Stimulated activated CD8-positive, alpha-beta memory T cell treated with anti-CD3 and anti-CD28 coated beads, Interleukin-15, amount 100 ng/mL, for 24 hours (primary cell): ENCODE data around the gene CTU2.

Source experiments
- DNase-seq: peaks from one replicate; pipeline ENCODE4 v3.0.0-alpha.2; 2020; ENCODE audit warnings: low read depth

The CTU2 gene

DNA sequence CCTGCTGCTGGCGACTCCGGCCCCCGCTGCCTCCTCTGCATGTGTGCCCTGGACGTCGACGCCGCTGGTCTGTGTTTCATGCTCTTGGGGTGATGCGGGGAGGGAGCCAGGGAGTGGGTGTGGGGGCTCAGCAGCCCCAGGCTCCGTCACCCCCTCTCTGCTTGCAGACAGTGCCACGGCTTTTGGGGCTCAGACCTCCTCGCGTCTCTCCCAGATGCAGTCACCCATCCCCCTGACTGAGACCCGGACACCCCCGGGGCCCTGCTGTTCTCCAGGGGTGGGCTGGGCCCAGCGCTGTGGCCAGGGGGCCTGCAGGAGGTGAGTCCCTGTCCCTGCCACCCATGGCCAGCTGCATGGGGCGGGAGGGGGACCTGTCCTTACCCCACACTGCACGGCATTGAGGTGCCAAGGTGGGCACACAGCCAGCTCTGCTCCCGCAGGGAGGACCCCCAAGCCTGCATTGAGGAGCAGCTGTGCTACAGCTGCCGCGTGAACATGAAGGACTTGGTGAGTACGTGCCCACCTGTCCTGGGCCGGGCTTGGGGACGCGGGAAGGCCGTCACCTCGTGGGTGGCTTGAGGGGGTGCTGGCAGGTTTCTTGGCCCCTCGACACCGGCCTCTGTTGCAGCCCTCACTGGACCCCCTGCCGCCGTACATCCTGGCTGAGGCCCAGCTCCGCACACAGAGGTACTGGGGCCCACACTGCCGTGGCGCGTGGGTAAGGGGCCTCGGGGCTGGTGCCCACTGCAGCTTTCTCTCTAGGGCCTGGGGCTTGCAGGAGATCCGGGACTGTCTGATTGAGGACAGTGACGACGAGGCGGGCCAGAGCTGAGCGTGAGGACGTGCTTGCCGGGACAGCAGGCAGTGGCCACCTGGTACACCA is 8.4 kb downstream of the CTU2 start:
- DNase-seq: no peak

DNA sequence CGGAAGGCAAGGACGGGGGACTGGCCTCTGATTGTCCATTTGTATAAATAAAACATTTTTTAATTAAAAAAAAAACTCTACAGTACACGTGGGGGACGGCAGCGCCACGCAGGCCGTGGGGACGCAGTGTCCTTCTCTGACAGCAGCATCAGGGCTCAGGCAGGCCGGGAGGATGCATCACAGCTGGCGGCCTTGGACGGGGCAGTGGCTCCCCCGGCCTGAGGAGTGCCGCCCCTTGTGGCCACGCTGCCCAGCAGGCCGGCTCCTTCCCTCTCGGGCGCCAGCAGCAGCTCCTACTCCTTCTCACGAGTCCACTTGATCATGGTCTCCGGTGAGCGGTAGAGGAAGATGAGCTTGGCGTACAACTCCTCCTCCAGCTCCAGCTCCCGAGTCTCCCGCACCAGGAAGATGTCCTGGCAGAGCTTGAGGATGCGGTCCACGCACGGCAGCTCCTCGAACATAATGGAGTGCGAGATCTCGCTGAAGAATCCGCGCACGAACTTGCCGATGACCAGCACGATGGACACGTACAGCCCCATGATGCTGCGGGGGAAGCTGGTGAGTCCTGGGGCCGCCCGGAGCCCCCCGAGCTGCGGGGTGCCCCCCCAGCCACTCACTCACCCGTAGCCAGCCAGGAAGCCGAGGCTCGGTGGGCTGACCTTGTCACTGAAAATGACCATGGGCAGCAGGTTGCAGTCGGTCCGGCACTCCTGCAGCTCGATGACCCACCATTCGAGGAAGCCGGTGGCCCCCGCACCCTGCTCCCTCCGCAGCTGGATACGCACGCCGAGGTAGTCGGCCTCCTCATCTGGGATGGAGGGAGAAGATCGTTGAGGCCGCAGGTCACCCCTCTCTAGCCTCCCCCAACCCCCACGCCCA is 9.2 kb downstream of the CTU2 start:
- no peak for DNase-seq

DNA sequence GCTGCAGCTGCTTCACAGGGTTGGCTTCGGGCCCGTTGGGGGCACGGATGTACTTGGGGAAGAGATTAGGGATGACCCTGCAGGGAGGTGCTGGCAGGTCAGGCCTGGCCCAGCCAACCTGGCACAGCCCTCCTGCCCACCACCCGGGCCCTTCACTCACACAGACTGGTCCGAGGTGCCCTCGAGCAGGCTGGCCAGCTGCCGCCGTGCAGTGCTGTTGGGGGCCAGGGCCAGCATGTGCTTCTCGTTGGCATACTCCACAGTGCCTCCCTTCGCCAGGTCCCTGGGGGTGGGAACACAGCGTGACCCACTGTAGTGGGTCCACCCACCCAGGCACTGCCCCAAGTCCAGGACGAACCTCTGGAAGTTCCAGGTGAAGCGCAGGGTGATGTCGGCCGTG is 9.9 kb downstream of the CTU2 start:
- DNase-seq: no peak

DNA sequence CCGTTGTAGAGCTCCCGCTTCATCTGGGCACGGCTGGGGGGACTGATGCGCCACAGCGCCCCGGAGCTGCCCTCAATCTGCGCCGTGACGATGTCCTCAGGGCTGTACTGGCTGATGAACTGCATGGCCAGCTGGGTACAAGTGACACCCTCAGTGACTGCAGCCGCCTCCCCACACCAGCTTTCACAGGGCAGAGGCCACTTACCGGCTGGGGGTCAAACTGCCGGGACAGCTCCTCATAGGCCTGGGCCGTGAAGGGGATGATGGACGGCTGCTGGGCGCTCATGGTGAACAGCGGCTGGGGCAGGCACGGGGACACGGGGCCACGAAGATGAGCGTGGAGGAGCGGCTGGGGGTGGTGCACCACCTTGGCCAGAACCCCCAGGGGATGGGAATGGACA is 10.3 kb downstream of the CTU2 start:
- no peak for DNase-seq

DNA sequence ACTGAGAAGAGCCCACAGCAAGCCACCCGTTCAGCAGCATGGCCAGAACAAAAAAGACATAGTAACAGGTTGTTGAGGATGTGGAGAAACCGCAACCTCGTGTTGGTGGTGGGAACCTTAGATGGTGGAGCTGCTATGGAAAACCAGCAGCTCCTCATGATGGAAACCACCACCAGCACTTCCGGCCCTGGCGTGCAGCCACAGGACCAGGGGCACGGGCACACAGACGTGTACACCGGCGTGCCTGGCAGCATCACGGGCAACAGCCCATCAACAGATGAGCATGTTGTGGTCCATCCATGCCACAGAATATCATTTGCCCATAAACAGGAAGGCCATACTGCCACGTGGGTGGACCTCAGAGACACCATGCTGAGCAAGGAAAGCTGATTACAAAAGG is 11.9 kb downstream of the CTU2 start:
- no peak for DNase-seq

DNA sequence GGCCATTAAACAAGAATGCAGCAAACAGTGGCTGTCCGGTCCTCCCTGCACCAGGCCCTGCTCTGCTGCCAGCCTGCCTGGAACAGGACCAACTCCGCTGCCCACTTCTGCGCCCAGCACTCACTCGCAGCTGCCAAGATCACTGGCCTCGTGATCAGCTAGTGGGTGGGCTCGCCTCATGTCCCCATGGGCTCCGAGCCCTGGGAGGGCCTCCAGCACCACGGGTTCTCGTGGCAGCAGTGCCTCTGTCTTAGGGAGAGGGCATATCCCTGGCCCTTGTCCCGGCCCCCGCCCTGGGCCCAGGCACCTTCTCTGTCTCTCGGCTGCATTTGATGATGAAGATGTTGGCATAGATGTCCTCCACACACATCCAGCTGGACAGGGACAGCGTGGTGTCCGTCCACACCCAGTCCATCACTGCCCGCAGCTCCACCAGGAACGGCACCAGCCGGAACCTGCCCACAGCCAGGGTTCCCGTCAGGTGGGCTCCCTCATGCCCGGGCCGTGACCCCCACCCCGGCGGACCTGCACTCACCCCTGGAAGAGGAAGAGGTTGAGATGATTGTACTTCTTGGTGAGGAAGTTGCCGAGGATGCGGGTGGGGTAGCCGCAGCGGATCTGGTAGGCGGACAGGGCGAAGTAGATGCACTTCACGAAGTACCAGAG is 13.1 kb downstream of the CTU2 start:
- no peak for DNase-seq

DNA sequence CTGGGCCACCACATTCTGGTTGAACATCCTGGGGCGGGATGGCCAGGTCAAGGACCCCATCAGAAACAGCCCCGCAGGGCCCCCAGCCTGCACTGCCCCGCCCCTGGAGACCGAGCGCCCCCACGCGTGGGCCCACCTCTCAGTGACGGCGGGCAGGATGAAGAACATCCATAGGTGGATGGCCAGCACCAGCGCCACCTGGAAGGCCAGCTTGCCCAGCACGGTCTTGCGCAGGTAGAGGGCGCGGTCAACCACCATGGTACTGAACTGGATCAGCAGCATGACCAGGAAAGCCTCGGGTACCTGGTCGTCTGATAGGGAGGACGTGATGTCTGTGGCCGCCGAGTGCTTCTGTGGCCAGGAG is 13.6 kb downstream of the CTU2 start:
- DNase-seq: no peak

DNA sequence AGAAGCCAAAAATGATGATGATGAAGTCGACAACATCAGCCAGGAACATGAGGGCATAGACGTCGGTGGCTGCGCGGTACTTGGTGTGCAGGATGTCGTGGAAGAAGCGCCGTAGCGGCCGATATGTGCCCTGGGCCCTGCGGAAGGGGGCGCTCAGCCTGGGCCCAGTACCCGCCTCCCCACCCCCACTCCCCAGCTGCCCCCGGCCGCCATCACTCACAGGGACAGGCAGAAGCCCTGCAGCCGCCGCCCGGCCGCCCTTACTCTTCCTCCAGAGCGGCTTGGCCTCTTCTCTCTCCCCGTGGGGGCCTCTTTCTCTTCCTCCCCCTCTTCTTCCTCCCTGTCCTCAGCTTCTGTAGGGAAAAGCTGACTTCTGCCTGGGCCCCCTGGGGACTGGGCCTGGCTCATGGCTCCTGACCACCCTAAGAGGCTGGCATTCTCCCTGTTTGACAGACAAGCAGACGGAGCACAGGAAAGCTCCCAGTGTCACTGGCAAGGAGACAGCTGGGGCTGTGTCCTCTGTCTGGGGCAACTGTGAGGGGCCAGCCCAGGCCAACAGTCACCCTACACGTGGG is 14.2 kb downstream of the CTU2 start:
- DNase-seq: no peak

DNA sequence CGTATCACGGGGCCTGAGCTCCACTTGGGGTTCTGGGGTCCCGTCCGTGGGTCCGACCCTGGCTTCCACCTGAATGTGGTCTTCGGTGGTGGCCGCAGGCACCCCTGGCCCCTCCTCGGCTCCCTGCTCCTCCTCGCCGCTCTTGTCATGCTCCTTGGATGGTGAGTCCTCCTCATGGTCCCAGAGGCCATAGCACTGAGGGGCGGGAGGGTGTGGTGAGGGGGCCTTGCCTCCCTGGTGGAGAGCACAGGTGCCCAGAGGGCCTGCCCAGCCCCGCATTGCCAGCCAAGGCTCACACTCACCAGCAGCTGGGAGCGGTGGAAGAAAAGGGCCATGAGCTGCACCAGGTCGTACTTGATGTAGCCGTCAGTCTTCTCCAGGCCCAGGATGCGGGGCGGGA is 14.9 kb downstream of the CTU2 start:
- no peak for DNase-seq

DNA sequence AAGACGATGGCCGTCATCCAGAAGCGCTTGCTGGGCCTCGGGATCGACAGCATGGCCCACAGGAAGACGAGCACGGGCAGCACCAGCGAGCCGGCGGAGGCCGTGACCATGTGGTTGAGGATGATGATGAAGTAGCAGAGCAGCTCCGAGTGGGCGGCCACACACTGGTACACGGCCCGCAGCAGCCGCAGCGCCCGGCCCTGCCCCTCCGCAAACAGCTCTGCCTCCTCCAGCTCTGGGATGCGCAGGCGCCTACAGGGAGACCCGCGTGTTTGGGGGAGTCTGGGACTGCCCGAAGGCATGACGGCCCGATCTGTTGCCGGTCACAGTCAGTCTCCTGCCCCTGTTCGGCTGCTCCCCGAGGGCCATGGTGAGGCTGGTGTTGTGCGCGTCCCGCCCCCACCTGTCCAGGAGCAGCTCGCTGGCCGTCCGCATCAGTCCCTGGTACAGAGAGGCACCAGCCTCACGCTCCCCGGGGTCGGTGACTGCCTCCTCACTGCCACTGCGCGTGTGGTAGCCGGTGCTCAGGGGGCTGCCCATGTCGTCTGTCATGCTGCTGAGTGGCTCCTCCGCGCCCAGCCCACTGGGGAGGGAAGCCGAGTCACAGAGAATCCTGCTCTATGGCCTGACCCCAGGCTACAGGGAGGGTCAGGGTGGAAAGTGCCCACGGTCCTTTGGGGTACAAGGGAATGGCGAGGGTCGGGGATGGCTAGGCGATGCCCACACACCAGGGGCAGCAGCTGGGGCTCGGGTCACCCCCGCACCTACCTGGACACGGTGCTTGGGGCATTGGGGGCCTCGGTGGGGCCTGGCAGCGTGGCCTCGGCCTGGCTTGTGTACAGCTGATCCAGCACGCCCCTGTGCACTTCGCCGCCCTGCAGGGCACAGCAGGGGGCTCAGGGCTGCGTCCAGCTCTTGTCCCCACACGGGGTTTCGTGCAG is 15.8 kb downstream of the CTU2 start:
- no peak for DNase-seq

DNA sequence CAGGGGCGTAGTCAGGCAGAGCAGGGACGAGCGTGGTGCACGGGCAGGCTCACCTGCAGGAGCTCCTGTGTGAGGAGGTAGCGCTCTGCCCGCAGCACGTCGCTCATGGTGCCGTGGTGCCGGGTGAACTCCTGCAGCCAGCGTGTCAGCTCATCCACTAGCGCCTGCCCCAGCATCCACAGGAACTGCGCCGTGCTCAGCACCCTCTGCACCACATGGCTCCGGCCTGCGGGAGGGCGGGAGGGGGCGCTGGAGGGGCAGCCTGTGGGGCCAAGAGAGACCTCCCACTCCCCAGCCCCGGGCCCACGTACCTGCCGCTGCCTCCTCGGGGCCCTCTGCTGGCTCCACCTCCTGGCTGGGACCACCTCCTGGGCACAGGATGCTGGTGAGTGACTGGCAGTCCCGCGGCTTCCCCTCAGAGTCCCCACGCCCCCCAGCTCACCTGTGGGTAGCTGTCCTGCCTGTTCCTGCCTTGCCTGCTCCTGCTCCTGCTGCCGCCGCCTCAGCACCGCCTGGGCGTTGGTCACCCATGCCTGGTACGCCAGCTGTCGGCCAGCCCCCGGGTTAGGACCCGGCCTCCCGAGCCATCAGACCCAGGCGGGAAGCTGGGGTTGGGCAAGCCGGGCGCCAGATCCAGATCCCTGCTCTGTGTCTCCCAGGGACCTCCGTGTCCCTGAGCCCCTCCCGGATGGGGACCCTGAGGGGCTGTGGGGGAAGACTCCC is 16.6 kb downstream of the CTU2 start:
- DNase-seq: no peak

DNA sequence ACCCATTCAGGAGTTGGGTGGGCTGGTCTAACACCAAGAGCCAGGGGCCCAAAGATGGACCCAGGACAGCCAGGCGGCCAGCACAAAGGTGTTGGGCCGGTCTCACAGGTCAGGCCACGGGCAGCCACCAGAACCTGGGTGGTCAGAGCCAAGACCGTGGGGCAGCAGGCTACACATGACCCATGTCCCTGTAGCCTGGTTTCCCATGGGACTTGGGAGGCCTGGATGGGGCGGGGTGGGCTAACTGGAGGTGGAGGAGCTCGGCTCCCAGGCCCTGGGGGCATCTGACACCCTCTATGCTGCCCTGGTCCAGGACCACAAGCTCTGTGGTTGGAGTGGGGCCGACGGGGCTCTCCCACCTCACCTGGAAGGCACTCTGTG is 17.2 kb downstream of the CTU2 start:
- DNase-seq: no peak

DNA sequence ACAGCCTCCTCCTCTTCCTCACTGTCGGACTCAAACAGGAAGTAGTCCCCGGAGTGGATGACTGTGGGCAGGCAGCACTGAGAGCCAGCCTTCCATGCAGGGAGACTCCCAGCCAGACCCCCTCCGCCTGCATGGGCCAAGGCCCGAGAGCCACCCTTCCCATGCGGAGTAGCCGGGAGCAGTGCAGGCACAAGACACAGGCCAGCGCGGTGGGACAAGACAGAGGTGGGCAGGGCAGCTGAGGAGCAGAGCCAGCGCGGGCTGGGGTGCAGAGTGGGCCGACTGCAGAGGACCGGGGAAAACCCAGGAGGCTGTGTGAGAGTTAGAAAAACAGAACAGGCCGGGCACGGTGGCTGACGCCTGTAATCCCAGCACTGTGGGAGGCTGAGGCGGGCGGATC is 17.6 kb downstream of the CTU2 start:
- no peak for DNase-seq

DNA sequence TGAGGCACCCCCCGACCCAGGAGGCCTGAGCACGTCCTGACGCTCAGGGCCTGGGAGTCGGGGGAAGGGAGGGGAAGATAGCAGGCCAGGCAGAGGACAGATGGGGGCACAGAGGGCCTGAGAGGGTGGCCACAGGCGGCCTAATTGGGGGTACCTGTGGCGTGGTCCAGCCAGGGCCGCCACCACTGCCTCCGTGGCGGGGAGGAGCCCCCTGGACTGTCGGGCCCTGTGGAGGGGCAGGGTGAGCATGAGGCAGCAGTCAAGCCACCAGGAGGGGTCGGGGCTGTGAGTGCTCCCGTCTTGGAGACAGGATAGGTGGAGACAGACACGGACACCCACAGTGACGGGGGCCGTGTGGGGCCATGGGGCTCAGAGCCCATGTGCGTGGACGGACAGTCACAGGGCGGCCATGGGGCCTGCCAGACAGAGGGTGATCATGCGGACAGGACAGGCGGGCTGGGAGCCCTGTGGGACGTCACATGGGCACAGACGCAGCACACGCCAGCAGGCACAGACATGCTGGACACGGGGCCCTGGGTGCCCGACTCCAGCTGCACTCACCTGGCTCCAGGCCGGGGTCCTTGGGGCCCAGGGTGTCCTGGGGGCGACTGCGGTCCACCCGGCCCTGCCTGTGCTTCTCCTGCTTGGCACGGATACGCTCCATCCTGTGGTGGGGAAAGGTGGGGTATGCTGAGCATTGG is 18.7 kb downstream of the CTU2 start:
- DNase-seq: no peak

DNA sequence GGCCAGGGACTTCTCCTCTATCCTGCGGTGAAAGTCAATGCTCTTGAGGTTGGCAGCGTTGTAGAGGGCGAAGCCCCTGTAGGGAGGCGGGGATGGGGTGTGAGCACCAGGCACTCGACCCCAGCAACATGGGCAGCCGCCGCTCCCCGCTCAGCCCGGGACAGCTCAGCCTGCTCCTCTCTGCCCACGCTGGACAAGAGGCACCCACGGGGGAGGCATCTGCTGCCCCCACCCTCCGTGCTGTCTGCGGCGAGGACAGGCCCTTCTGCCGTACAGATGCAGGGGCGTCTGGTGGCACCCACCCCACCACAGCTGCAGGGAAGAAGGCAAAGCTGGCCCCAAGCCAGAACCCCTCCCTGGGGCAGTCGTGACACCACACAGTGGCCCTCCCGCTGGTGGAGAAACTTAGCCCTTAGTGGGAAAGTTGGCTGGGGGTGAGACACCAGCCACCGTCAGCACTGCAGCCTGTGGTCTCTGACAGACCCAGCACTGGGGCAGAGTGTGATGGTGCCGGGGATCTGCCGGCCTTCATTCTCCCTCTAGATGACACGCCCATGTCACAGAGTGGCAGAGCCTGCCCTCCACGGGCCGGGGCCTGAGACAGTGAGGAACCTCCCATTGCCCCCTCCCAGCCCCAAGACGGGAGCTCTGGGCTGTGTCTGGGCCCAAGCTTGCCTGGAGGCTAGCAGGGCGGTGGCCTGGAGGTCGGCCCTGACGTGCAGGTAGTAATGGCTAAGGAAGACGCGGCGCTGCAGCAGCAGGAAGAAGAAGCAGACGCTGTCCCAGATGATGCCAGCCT is 19.5 kb downstream of the CTU2 start:
- DNase-seq: no peak

DNA sequence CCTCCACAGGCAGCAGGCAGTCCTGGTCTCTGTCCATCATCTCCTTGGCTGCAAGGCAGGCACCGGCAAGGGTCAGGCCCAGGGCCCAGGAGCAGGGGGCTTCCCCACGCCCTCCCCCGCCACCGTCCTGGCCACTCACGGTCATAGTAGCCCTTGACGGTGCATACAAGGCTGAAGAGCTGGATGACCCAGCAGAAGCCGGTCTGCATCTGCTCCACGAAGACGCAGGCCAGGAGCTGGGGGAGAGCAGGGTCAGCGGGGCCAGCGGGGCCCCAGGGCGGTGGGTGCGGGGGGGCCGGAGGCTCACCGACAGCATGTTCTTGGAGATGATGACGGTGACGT is 20.1 kb downstream of the CTU2 start:
- no peak for DNase-seq

DNA sequence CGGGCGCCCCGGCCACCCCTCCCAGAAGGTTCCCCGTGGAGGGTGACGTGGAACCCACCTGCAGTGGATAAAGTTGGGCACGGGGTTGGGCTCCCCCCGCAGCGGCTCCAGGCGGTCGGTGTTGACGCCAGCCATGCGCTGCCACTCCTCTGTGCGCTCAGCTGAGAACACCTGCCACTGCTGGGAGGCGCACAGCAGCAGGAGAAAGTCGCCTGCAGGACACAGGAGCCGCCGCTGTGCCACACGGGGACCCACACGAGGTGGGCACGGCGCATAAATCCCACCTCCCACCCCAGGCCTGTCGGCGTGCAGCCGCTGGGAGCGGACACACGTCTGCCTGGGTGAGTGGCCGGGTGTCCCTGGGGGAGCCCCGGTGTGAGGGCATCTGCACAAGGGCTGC is 20.7 kb downstream of the CTU2 start:
- no peak for DNase-seq

DNA sequence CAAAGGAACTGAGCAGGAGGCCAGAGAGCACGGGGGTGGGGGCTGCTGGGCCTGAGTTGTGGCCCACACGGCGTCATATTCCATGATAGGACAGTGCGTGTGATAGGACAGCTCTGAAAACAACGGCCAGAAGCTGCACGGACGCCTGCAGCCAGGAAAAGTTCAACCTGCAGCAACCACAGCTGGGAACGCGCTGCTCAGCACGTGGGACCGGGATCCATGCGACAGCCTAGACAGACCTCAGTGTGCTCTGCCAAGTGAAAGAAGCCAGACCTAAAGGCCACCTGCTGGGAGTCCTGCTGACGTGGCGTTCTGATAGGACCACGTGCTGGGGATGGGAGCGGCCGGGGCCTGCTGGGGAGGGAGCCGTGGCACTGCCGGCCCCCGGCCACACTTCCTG is 21.6 kb downstream of the CTU2 start:
- DNase-seq: no peak
